Stimulated activated CD8-positive, alpha-beta memory T cell treated with anti-CD3 and anti-CD28 coated beads, Interleukin-12 subunit alpha, Interleukin-12 subunit beta, amount 100 ng/mL, for 1 hour (primary cell): ENCODE results near the gene NECTIN1.

Experiments
- DNase-seq: peaks from one replicate; pipeline ENCODE4 v3.0.0-alpha.2; 2020; ENCODE audit warnings: low read depth

The NECTIN1 gene

GRCh38 chr11:119712459-119713358 lies 16.3 kb downstream of the NECTIN1 start:
- DNase-seq: no peak

- no peak for DNase-seq
Observed at GRCh38 chr11:119712006-119712405, 17.0 kb downstream of the NECTIN1 start.

GRCh38 chr11:119711476-119711875 lies 17.5 kb downstream of the NECTIN1 start:
- no peak for DNase-seq

GRCh38 chr11:119710417-119710816 lies 18.6 kb downstream of the NECTIN1 start:
- no peak for DNase-seq

GRCh38 chr11:119709638-119710346 lies 19.2 kb downstream of the NECTIN1 start:
- DNase-seq: no peak

GRCh38 chr11:119709171-119709570 lies 19.8 kb downstream of the NECTIN1 start:
- DNase-seq: no peak

GRCh38 chr11:119708384-119708783 lies 20.6 kb downstream of the NECTIN1 start:
- DNase-seq: no peak

GRCh38 chr11:119706887-119707286 lies 22.1 kb downstream of the NECTIN1 start:
- no peak for DNase-seq

GRCh38 chr11:119706029-119706428 lies 23.0 kb downstream of the NECTIN1 start:
- no peak for DNase-seq

GRCh38 chr11:119705362-119705761 lies 23.6 kb downstream of the NECTIN1 start:
- DNase-seq: no peak

- no peak for DNase-seq
Observed at GRCh38 chr11:119704849-119705248, 24.2 kb downstream of the NECTIN1 start.

GRCh38 chr11:119701591-119702549 lies 27.1 kb downstream of the NECTIN1 start:
- no peak for DNase-seq

- DNase-seq: no peak
Observed at GRCh38 chr11:119700536-119701346, 28.3 kb downstream of the NECTIN1 start.

GRCh38 chr11:119700030-119700429 lies 29.0 kb downstream of the NECTIN1 start:
- DNase-seq: no peak

GRCh38 chr11:119699227-119699626 lies 29.8 kb downstream of the NECTIN1 start:
- DNase-seq: no peak

GRCh38 chr11:119697882-119698281 lies 31.1 kb downstream of the NECTIN1 start:
- no peak for DNase-seq

- DNase-seq: no peak
Observed at GRCh38 chr11:119697445-119697844, 31.6 kb downstream of the NECTIN1 start.

- DNase-seq: no peak
Observed at GRCh38 chr11:119696378-119697222, 32.4 kb downstream of the NECTIN1 start.

- DNase-seq: no peak
Observed at GRCh38 chr11:119694334-119694733, 34.7 kb downstream of the NECTIN1 start.

- no peak for DNase-seq
Observed at GRCh38 chr11:119693253-119693815, 35.7 kb downstream of the NECTIN1 start.
